HG02852 (cell line): ENCODE data around the gene TANC1.
"Not testable (repeated sequence)": the region's sequence is repeated elsewhere in the genome, so short reads cannot be mapped to it uniquely, and the experiment has no call there.

ENCODE experiments used
- ATAC-seq: cut with Tn5 transposase; IDR thresholded peaks from one replicate; pipeline ENCODE4 v1.9.1; 2021; ENCODE audit warnings: mild to moderate bottlenecking, moderate library complexity; ENCODE audit not compliant: unreplicated experiment

The TANC1 gene

DNA sequence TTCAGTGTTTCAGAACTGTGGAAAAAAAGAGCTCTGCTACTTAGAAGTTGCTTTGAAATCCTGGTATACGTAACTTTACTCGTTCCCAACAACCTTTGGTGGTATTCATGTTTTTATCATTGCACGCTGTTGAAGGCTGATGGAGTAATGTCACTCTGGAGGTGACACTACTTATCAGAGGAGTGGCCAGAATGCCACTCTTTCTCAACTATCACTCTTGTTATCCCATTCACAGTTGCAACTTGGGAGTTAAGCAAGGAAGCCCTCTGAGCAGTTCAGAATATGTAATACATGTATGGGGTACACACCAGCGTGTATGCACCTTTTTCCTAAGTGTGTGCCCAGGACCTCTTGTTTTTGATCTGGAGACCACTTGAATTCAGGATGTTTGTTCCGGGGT lies 53.6 kb downstream of the TANC1 start:
- no peak for ATAC-seq

DNA sequence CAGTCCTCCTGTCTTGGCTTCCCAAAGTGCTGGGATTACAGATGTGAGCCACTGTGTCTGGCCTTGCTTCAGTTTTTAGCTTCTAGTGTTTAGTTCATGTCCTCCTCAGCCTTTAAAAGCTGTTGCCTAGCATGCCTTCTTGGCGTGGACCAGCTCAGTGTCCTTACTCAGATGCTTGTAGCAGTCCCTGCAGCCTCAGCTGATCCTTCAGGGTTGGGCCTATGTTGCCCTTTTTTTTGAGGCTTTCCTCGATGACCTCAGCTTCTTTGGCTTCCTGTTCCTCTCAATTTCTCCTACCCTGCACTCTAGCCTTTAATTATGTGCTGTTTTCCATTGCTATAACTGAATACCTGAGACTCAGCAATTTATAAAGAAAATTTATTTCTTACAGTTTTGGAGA lies 57.7 kb downstream of the TANC1 start:
- ATAC-seq = no peak

DNA sequence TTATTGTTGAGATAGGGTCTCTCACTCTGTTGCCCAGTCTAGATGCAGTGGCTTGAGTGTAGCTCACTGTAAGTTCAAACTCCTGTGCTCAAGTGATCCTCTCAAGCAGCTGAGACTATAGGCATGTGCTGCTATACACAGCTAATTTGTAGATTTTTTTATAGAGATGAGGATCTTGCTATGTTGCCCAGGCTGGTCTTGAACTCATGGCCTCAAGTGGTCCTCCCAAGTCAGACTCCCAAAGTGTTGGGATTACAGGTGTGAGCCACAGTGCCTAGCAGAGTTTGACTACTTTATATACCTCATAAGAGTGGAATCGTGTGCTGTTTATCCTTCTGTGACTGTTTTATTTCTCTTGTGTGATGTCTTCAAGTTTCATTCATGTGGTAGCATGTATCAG lies 60.3 kb downstream of the TANC1 start:
- no peak for ATAC-seq

DNA sequence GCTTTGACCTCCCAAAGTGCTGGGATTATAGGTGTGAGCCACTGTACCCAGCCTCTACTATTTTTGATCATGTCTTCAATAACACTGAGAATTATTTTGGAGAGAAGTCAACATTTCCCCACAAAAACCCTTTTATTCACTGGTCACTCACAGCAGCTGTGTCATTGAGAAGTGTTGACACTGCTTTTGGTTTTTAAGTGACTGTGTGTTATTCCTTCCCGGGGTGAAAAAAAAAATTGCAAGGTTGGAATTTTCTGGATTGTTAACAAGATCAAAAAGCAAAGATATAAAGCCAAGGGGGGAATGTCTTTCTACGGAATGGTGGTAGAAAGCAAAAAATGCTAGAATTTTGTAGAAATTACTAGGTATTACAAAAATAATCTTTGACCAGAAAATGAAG lies 61.5 kb downstream of the TANC1 start:
- no peak for ATAC-seq

DNA sequence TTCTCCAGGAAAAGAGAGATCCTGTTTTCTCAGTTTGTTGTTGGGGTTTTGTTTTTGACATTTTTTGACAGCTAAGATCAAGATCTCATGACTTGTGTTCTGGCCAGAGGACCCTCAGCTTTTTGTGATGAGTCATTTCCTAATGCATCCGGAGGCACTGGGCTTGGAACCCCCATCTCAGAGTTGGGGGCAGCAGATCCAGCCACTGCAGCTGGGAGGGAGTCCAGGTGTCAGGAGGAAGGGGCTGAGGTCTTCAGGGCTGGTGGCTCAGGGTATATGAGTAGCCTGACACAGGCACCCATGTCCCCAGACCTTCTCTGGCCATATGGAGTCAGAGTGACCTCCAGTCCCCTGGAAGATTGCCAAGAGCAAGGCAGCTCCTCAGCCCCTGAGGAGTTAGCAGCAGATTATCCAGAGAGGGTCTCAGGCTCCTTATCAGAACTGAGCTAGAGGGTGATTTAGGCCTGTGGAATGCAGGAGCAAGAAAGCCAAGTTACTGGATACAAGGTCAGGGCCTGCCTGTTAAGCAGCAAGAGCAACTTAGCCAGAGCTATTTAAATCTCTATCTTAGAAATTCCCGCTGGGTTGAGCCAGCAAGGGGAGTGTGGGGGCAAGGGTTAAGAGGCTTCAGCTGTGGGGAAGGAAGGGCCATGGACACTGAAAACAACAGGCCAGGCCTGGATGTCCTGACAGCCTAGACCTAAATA lies 62.4 kb downstream of the TANC1 start:
- no peak for ATAC-seq

DNA sequence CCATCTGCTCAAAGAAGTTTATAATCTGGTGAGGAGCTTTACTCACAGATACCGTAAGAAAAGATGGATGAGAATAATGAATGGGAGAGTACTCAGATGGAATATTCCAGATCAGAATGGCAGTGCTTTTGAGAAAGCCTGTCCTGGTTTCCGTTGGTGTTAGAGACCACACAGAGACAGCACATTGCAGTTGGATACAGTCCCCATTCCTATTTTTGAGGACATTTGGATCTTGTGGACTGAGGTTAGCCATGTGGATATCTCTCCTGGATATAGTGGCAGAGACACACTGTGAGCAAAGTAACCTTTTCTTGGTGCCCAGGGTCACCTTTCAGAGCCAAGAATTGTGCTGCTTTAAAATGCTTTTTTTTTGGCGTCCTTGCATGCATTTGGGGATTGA lies 63.7 kb downstream of the TANC1 start:
- no peak for ATAC-seq

DNA sequence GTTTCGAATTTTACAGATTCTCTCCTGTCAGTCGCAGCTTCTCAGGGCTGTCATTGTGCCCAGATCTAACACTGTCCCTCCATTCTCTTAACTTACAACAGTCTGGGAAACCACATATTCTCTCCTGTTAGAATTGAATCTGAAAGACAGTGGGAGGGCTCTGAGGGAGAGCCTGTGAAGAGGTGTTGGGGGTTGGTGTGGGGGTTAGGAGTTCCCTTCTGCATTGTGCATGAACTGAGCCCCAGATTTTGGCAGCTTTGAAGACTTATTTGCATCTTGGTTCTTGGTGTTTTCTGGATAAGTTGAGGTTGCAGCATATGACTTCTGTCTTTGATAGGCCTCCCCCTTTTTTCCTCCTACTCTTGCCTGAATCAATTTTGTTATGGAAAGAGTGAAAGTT lies 64.1 kb downstream of the TANC1 start:
- ATAC-seq = no peak

DNA sequence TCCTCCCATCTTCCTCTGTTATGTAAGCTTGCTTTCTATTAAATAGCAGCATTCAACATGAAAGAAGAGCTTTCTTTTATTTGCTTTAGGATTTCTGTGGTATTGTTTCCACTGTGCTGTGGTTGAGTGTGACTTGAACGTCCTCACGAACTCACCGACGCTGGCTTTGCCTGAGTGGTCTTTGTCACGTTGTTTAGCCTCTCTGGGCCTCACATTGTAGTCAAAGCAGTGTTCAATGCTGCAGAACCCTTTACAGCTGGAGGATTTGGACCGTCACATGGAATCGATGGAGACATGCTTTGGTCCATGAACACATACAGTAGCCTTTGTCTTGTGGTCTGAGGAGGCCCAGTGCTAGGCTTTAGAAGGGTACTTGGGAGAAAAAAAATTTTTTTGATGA lies 66.3 kb downstream of the TANC1 start:
- no peak for ATAC-seq

DNA sequence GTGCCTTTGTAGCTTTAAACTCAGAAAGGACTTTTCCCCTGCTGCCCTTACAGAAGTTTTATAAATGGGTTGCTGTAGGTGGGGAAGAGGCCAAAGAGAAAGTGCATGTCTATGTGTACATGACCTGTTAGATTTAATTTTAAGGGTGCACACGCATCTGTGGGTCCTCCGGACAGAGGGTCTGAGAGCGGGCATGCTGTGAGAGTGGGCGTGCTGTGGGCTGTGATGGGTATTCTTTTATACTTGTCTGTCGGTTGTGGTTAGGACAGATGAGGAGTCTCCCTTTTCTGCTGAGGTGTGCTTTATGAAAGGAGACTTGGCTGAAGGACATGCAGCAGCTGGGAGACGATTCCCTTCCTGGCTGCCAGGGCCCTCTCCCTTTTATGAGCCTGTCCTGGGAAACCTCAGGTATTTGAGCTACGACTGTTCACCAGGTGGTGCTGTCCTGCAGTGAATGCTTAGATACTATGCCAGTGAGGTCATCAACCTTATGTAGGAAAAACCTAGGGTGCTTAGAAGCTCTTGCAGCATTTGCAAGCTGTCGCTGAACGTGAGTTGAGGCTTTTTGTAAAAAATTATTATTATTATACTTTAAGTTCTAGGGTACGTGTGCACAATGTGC lies 67.5 kb downstream of the TANC1 start:
- no peak for ATAC-seq

DNA sequence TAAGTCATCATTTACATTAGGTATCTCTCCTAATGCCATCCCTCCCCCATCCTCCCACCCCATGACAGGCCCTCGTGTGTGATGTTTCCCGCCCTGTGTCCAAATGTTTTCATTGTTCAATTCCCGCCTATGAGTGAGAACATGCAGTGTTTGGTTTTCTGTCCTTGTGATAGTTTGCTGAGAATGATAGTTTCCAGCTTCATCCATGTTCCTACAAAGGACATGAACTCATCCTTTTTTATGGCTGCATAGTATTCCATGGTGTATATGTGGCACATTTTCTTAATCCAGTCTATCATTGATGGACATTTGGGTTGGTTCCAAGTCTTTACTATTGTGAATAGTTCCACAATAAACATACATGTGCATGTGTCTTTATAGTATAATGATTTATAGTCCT lies 68.0 kb downstream of the TANC1 start:
- not testable (repeated sequence) for ATAC-seq

DNA sequence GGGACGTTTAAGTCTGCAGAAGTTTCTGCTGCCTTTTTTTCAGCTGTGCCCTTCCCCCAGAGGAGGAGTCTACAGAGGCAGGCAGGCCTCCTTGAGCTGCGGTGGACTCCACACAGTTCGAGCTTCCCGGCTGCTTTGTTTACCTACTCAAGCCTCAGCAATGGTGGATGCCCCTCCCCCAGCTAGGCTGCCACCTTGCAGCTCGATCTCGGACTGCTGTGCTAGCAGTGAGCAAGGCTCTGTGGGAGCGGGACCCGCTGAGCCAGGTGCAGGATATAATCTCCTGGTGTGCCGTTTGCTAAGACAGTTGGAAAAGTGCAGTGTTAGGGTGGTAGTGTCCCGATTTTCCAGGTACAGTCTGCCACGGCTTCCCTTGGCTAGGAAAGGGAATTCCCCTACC lies 72.9 kb downstream of the TANC1 start:
- ATAC-seq = not testable (repeated sequence)

DNA sequence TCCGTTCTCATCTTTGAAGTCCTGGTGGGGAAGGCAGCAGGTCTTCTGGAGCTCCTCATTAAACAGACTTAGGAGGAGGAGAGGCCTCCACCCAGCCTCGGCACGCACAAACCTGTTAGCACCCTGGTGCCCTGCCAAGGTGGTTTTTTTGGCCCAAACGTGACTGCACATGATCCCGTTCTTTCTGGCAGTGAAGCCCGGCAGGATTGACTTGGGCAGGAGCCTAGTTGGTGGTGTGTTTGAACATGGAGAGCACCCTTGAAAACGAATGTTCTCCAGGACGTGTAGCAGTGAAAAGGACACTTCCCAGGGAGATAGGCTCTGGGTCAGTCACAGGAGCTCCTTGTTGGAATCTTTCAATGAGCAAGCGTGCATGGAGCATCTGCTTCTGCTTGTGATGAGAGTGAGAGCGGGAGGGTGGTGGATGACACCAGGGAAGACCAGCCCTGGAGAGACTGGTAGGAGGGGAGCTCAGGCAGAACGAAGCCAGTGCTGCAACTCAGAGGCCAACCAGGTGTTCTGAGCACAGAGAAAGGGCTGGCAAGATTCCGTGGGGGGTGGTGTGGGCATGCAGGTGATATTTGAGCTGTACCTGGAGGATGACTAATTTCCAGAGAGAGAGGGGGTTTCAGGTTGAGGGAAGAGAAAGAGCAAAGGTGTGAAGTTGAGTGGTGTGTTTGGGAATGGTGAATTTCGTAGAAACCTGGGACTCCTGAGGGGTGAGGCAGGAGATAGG lies 73.8 kb downstream of the TANC1 start:
- ATAC-seq = no peak

DNA sequence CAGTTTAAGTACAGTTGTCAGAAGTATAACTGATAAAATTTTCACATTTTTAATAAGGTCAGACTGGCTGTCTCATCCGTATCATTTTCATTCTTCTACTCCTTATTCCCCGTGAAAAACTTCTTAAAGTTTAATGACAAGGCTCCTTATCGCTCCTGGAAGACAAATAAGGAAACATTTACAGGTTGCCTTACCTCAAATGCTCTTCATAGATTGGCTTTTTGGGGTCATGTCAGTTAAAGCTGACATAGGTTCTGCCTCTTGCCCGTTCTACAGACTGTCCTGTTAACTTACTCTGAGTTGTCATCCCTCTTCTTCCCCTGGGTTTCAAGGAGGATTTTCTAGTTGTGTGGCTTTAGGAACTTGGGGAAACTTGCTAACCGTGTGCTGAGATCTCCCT lies 75.3 kb downstream of the TANC1 start:
- ATAC-seq = no peak

DNA sequence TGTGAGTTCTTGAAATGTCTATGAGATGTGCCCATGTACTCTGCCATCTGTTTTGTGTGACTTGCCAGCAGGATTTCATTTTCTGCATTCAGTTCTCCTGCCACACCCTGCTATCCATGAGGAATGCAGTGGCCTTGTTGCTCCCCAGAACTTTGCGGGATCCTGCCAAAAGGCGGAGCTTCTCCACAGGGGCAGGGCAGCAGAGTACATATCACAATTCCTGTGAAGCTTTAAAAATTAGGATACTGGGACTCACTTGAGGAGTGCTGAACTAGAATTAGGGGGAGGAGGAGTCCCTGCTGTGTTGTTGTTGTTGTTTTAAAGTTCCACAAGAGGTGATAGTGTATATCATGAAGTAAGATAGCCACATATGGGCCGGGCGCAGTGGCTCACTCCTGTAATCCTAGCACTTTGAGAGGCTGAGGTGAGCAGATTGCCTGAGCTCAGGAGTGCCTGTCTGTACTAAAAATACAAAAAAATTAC lies 76.4 kb downstream of the TANC1 start:
- ATAC-seq = no peak

DNA sequence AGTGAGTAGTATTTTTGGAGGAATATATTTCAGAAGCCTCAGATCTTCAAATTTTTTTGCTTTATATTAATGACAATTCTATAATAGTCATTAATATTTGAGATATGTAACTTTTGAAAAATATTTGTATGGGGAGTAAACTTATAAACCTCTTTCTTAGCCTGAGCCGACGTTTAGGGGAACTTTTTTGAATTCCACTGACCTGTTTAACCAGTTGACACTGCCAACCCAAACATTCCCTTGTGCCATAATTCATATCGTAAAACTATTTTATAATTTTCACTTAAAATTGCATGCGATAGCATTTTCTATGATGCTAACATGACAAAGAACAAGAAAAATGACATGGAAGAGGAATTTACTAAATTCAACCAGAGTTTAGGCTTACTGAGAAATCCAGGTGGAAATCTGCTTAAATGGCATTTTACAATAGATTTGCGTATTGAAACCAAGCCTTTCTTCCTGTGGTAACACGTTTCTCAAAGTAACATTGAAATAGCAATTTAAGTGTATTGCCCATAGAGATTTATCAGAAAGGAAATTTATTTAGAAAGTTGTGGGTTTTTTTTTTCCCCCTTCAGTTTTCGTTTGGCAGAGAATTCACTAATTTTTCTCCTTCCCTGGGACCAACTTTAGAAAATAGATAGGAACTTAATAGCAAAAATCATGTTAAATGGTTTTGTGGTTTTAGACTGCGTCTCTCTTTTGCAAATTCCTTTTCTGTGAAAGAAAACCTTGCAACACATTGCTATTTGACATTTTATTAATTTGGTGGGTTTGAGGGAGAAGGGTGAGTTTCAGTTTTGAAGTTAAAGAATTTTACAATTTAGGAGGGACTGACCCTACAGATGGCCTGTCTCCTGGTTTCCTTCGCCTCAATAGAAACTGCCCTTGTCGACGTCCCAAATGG lies 77.4 kb downstream of the TANC1 start:
- ATAC-seq = no peak

DNA sequence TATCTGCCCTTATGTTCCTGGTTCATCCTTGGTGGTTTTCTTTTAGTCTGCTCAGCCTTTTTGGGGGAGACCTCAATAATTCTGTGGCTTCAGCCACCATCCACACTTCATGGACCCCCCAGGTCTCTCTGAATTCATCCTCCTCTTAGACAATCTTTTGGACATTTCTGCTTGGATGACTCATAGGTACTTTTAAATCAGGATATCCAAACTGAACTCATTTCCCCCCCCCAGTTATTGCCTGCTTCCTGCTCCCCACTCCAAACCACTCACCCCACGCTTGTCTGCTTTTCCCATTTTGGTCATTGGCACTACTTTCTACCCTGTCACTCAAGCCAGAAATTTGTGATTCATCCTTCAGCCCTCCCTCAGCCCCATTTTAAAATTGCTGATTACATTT lies 78.5 kb downstream of the TANC1 start:
- ATAC-seq = no peak

DNA sequence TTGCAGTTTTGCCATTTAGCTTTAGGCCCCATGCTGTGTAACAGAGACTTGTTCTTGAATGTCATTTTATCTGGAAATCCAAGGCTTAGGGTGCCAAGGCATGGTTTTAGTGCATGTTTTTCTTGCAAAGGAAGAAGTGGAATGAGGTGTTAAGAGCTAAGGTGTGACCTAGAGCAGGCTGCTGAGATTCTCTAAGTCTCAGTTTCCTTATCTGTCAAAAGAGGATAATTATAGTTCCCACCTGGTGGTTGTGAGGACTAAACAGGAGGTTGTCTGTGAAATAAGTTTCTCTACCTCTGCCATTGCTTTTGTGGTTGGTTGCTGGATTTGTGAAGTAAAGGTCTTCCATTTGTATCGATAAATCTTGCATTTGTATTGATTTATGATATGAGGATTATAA lies 82.0 kb downstream of the TANC1 start:
- ATAC-seq = no peak

DNA sequence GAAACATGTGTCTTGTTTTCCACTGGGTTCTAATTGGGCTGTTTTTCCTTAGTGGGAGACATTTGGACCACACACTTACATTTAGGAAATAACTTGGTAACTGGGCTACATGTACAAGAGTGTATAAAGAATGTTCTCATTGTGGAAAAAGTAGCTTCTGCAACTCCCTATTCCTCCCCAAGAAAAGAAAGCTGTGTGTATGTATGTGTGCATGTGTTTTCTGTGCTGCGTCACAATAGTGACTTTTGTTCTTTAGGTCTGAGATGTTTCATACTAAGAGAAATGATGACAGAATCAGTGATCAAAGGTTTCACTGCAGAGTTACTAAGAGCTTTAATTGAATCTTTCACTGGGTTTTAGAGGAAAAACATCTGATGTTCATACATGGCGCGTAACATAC lies 82.7 kb downstream of the TANC1 start:
- ATAC-seq = no peak

DNA sequence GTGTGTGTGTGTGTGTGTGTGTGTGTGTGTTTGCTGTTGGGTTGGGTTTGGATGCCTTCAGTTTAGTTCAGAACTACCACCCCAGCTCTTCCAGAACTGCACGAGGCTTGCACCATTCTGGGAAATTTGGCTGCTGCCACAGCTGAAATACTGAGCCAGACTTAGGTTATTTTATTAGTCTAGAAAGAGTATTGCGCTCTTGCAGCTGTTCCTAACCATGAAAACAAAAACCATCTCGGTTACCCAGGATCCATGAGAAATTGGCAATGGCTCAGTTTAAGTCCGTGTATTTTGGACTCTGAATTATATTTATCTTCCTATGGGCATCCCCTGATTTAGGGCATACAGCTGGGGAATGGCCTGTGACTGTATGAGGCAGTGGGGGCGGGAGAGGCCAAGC lies 83.2 kb downstream of the TANC1 start:
- ATAC-seq = no peak

DNA sequence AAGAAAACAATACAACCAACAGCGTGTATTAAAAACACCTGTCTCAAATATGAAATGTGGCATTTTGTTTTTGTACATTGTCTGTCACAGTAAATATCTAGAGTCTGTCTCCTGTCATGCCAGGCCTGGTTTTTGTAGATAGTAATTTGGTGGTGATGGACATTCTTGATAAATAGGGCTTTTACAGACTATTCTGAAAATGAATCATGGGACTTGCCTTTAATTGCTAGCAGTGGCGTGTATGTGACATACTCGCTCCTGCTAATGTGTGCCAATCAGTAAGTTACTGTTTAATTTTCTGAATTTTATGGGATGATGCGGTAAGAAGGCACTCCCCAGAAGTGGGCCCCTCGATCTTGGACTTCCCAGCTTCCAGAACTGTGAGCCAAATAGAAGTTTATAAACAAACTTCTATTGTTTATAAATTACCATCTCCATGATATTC lies 83.7 kb downstream of the TANC1 start:
- no peak for ATAC-seq
